Activated CD8-positive, alpha-beta memory T cell treated with anti-CD3 and anti-CD28 coated beads for 36 hours (primary cell): ENCODE data around the gene OR2S2. TPM values are rescaled to one million over a fixed set of nuclear protein-coding genes. Genes with fewer than 3 reads are reported as not detected.
"Not testable (repeated sequence)": the region's sequence is repeated elsewhere in the genome, so short reads cannot be mapped to it uniquely, and the experiment has no call there.

Experiments
- CTCF ChIA-PET: fragments of 350-600 bp; sonication (Branson Sonifier 250); formaldehyde crosslinking; loops from one replicate; lab custom pipeline; 2021; ENCODE audit warnings: antibody characterized with exemption; lab: Charles Lee
- POLR2A ChIA-PET: fragments of 350-600 bp; sonication (Branson Sonifier 250); formaldehyde crosslinking; loops from one replicate; lab custom pipeline; 2021; ENCODE audit warnings: antibody characterized with exemption; lab: Charles Lee
- total RNA-seq, 2 experiments: library from RNA; stranded (reverse); gene quantifications; one replicate each; pipeline ENCODE4 v1.2.3, GENCODE V29; 2021

OR2S2 gene
- total RNA-seq, 2 experiments from 2014 or later = not detected

GRCh38 chr9:35915681-35916294, 42.2 kb downstream of the OR2S2 start:
- POLR2A ChIA-PET = no interaction called here

GRCh38 chr9:35914301-35914807, 43.6 kb downstream of the OR2S2 start:
- ChIA-PET CTCF (no interaction called here), POLR2A (no interaction called here)

More at GRCh38 chr9:35915681-35916294, 42.2 kb downstream of the OR2S2 start:
- CTCF ChIA-PET = no interaction called here

- POLR2A ChIA-PET = not testable (repeated sequence)
Observed at GRCh38 chr9:35913429-35913828, 44.5 kb downstream of the OR2S2 start.

GRCh38 chr9:35912791-35913400, 45.1 kb downstream of the OR2S2 start:
- ChIA-PET POLR2A (no interaction called here), CTCF (no interaction called here)

More at GRCh38 chr9:35913429-35913828, 44.5 kb downstream of the OR2S2 start:
- CTCF ChIA-PET = not testable (repeated sequence)

- ChIA-PET POLR2A (no interaction called here), CTCF (interaction anchor here (0.9 to 1.0 kb wide), 2 partner anchors 14 to 20 kb away, joined by 4 read pairs; no protein-coding TSS in a partner anchor)
Observed at GRCh38 chr9:35911690-35912089, 46.3 kb downstream of the OR2S2 start.

GRCh38 chr9:35910613-35911359, 47.2 kb downstream of the OR2S2 start:
- POLR2A ChIA-PET = no interaction called here
- CTCF ChIA-PET = interaction anchor here (0.9 to 1.0 kb wide), 2 partner anchors 15 to 21 kb away, joined by 4 read pairs; no protein-coding TSS in a partner anchor

GRCh38 chr9:35909687-35910612, 48.0 kb downstream of the OR2S2 start:
- POLR2A ChIA-PET = no interaction called here
- CTCF ChIA-PET = interaction anchor here (1.1 kb wide), 1 partner anchor 28 kb away, joined by 3 read pairs; no protein-coding TSS in a partner anchor

GRCh38 chr9:35909274-35909673, 48.7 kb downstream of the OR2S2 start, which contains the start of gene SPAAR:
Gene SPAAR (plus strand): TSS chr9:35909490. CDS start chr9:35910464, 974 bp downstream.
- ChIA-PET POLR2A (no interaction called here), CTCF (interaction anchor here (1.1 kb wide), 1 partner anchor 27 kb away, joined by 3 read pairs; no protein-coding TSS in a partner anchor)

- CTCF ChIA-PET = no interaction called here
Observed at GRCh38 chr9:35908504-35909125, 49.3 kb downstream of the OR2S2 start.

GRCh38 chr9:35907711-35908503, 50.0 kb downstream of the OR2S2 start:
- CTCF ChIA-PET = no interaction called here
- POLR2A ChIA-PET = no interaction called here

More at GRCh38 chr9:35908504-35909125, 49.3 kb downstream of the OR2S2 start:
- POLR2A ChIA-PET = no interaction called here

Other genes with a start within 250 kb of the OR2S2 start
- 100 to 1,000 TPM; 233 to 235 TPM for gene TLN1, start 226.0 kb downstream of the OR2S2 start, total RNA-seq
- gene CREB3, start 225.5 kb downstream of the OR2S2 start, total RNA-seq = 10 to 100 TPM; 32.0 to 33.4 TPM
- gene GBA2, start 208.9 kb downstream of the OR2S2 start, total RNA-seq = 10 to 100 TPM; 38.7 to 40.1 TPM
- 10 to 100 TPM; 17.1 to 17.3 TPM for gene RGP1, start 208.9 kb downstream of the OR2S2 start, total RNA-seq
- under 1 TPM in 1 of 2 experiments, not detected in 1; 0.65 TPM for gene MSMP, start 203.9 kb downstream of the OR2S2 start, total RNA-seq
- 1 to 10 TPM; 9.7 TPM for gene NPR2, start 166.6 kb downstream of the OR2S2 start, total RNA-seq
- gene SPAG8, start 145.9 kb downstream of the OR2S2 start, total RNA-seq = 1 to 10 TPM; 1.0 to 1.2 TPM
- gene HINT2, start 143.1 kb downstream of the OR2S2 start, total RNA-seq = 10 to 100 TPM; 67.7 to 70.8 TPM
- not detected for gene FAM221B, start 129.4 kb downstream of the OR2S2 start, total RNA-seq
- gene TMEM8B, start 128.9 kb downstream of the OR2S2 start, total RNA-seq = 1 to 10 TPM; 2.2 to 2.4 TPM
- gene OR13J1, start 87.8 kb downstream of the OR2S2 start, total RNA-seq = not detected
- gene HRCT1, start 52.0 kb downstream of the OR2S2 start, total RNA-seq = not detected
- not detected for gene SPAAR, start 48.7 kb downstream of the OR2S2 start, total RNA-seq
- 1 to 10 TPM; 4.2 to 4.4 TPM for gene RECK, start 78.8 kb upstream of the OR2S2 start, total RNA-seq
- 10 to 100 TPM; 13.4 to 14.2 TPM for gene GLIPR2, start 178.6 kb upstream of the OR2S2 start, total RNA-seq
- not detected for gene CCIN, start 211.2 kb upstream of the OR2S2 start, total RNA-seq
- 100 to 1,000 TPM; 181 TPM for gene CLTA, start 232.8 kb upstream of the OR2S2 start, total RNA-seq